HepG2 (cell line): ENCODE results near the gene TULP4. TPM values are rescaled to one million over a fixed set of nuclear protein-coding genes. Genes with fewer than 3 reads are reported as not detected.

ENCODE experiments used
- ATAC-seq: fragments of 200-7000 bp; cut with Tn5 transposase; 3 replicates; pipeline ENCODE4 v1.9.1; 2020; ENCODE audit warnings: mild to moderate bottlenecking, moderate library complexity
- BruUV-seq: library from RNA; stranded (reverse); fragments of 400-500 nt; replicated peaks from 2 replicates; lab custom pipeline; 2021; lab: Mats Ljungman, UMichigan
- CTCF ChIA-PET: fragments of 300-600 bp; formaldehyde crosslinking; extraction: SDS; loops from one replicate; lab custom pipeline; 2021; ENCODE audit warnings: low total read pairs, inconsistent platforms, low intra/inter-chr PET ratio; lab: Yijun Ruan, JAX
- POLR2A ChIA-PET: fragments of 350-600 bp; sonication (Branson Sonifier 250); formaldehyde crosslinking; loops from one replicate; lab custom pipeline; 2020; ENCODE audit warnings: antibody characterized with exemption, inconsistent platforms; lab: Yijun Ruan, JAX
- DNase-seq: peaks from one replicate; pipeline ENCODE4 v3.0.0-alpha.2; 2015; ENCODE audit warnings: low spot score
- FAIRE-seq: peaks from 3 replicates; lab custom pipeline; 2011; peaks lifted over from hg19 to GRCh38; lab: Jason Lieb, UNC
- H2AFZ ChIP-seq: one replicate; pipeline ENCODE4 v1.6.1; 2011; ENCODE audit warnings: low read length, inconsistent platforms
- H3K27ac ChIP-seq: fragments of 300-600 bp; 3 replicates; pipeline ENCODE4 v1.8.0; 2011; ENCODE audit warnings: mixed run types, mild to moderate bottlenecking, mixed read lengths, low read length, inconsistent platforms; ENCODE audit not compliant: insufficient read depth; ENCODE audit errors: extremely low read length
- H3K27me3 ChIP-seq, 2 experiments: fragments of 200-600 bp in 1 of 2; 2 replicates in 1 of 2; 3 replicates in 1 of 2; pipeline versions ENCODE4 v1.6.0 to v1.8.0; 2011; ENCODE audit warnings: low read length in 2 of 2, mild to moderate bottlenecking in 2 of 2, moderate library complexity in 2 of 2, inconsistent platforms in 1 of 2; ENCODE audit not compliant: insufficient read depth in 2 of 2, control insufficient read depth in 1 of 2
- H3K36me3 ChIP-seq, 2 experiments: fragments of 200-600 bp in 1 of 2; replicated peaks in 1 of 2; 2 replicates in 1 of 2; 3 replicates in 1 of 2; pipeline versions ENCODE4 v1.5.1 to v1.8.0; 2011; ENCODE audit warnings: low read length in 2 of 2, inconsistent platforms in 1 of 2; ENCODE audit not compliant: insufficient read depth in 2 of 2, control insufficient read depth in 1 of 2
- H3K4me1 ChIP-seq: 2 replicates; pipeline ENCODE4 v1.5.1; 2012; ENCODE audit warnings: low read length, inconsistent platforms; ENCODE audit not compliant: insufficient read depth
- H3K4me2 ChIP-seq: 2 replicates; pipeline ENCODE4 v1.6.0; 2011; ENCODE audit warnings: low read depth, low read length, inconsistent platforms
- H3K4me3 ChIP-seq, 3 experiments: fragments of 200-600 bp in 1 of 3; sonication (generic), shearing (Covaris generic) in 1 of 3; replicated peaks in 1 of 3; 2 replicates each; pipeline ENCODE4 v1.5.1; 2011 to 2016; ENCODE audit warnings: low read length in 3 of 3, inconsistent platforms in 2 of 3, low read depth in 2 of 3, mild to moderate bottlenecking in 2 of 3, control low read depth in 1 of 3, mixed read lengths in 1 of 3; ENCODE audit not compliant: insufficient read depth in 1 of 3
- H3K79me2 ChIP-seq: one replicate; pipeline ENCODE4 v1.6.1; 2011; ENCODE audit warnings: low read length, inconsistent platforms; ENCODE audit not compliant: insufficient read depth
- H3K9ac ChIP-seq: 2 replicates; pipeline ENCODE4 v1.6.0; 2011; ENCODE audit warnings: mild to moderate bottlenecking, low read depth, low read length, inconsistent platforms; ENCODE audit not compliant: insufficient read depth
- H3K9me3 ChIP-seq: 2 replicates; pipeline ENCODE4 v1.5.1; 2012; ENCODE audit warnings: mild to moderate bottlenecking, low read length
- H4K20me1 ChIP-seq: 2 replicates; pipeline ENCODE4 v1.6.0; 2011; ENCODE audit warnings: inconsistent platforms, mild to moderate bottlenecking, low read length, moderate library complexity; ENCODE audit not compliant: insufficient read depth
- ATF4 ChIP-seq, 2 experiments: fragments of 450-650 bp in 1 of 2; sonication (generic) in 1 of 2; formaldehyde crosslinking; IDR thresholded peaks; 2 replicates each; pipeline versions ENCODE4 v1.5.0 to v1.8.0; 2020 to 2022; ENCODE audit warnings: mild to moderate bottlenecking in 1 of 2, missing genetic modification reagents in 1 of 2
- ATF7 ChIP-seq, 2 experiments: fragments of 450-650 bp in 1 of 2; sonication (generic) in 1 of 2; formaldehyde crosslinking in 1 of 2; IDR thresholded peaks; 2 replicates each; pipeline versions ENCODE4 v1.4.0 to v1.6.1; 2016 to 2020; ENCODE audit warnings: antibody characterized with exemption in 1 of 2, mild to moderate bottlenecking in 1 of 2, missing genetic modification reagents in 1 of 2
- BHLHE40 ChIP-seq: IDR thresholded peaks from 2 replicates; pipeline ENCODE4 v1.6.1; 2011; ENCODE audit warnings: low read length, improper control_type of control experiment
- CC2D1A ChIP-seq: sonication (generic); formaldehyde crosslinking; IDR thresholded peaks from 2 replicates; pipeline ENCODE4 v1.8.1; 2023; ENCODE audit warnings: mild to moderate bottlenecking, missing genetic modification reagents
- CREB1 ChIP-seq, 2 experiments: fragments of 450-650 bp in 1 of 2; IDR thresholded peaks; 2 replicates each; pipeline ENCODE4 v1.6.1; 2016 to 2017; ENCODE audit warnings: control low read depth in 1 of 2, mild to moderate bottlenecking in 1 of 2, missing compliant biosample characterization in 1 of 2, missing genetic modification characterization in 1 of 2
- DPF2 ChIP-seq: sonication (generic); formaldehyde crosslinking; IDR thresholded peaks from 2 replicates; pipeline ENCODE4 v1.4.0; 2020; ENCODE audit warnings: mild to moderate bottlenecking, low read depth, missing genetic modification reagents, borderline replicate concordance
- E2F1 ChIP-seq: sonication (generic); formaldehyde crosslinking; IDR thresholded peaks from 2 replicates; pipeline ENCODE4 v1.5.0; 2020; ENCODE audit warnings: missing genetic modification reagents
- ETV5 ChIP-seq: IDR thresholded peaks from 2 replicates; pipeline ENCODE4 v1.6.1; 2018; ENCODE audit warnings: missing biosample characterization, missing genetic modification reagents, inconsistent platforms, borderline replicate concordance
- GATAD1 ChIP-seq: IDR thresholded peaks from 2 replicates; pipeline ENCODE4 v1.6.1; 2016; ENCODE audit warnings: missing genetic modification reagents, missing compliant biosample characterization
- HNRNPK ChIP-seq: fragments of 200-400 bp; formaldehyde crosslinking; IDR thresholded peaks from 2 replicates; pipeline ENCODE4 v1.6.1; 2018; ENCODE audit warnings: low read length, low read depth, moderate library complexity, mild to moderate bottlenecking; ENCODE audit not compliant: poor library complexity, severe bottlenecking
- IKZF4 ChIP-seq: sonication (generic); formaldehyde crosslinking; IDR thresholded peaks from 2 replicates; pipeline ENCODE4 v1.5.1; 2020; ENCODE audit warnings: borderline replicate concordance, mild to moderate bottlenecking, low read depth, missing genetic modification reagents; ENCODE audit errors: not compliant biosample characterization
- KDM6A ChIP-seq: IDR thresholded peaks from 2 replicates; pipeline ENCODE4 v1.6.1; 2016; ENCODE audit warnings: low read depth
- MAX ChIP-seq: IDR thresholded peaks from 2 replicates; pipeline ENCODE4 v1.6.1; 2012; ENCODE audit warnings: inconsistent platforms
- MIER3 ChIP-seq: IDR thresholded peaks from 2 replicates; pipeline ENCODE4 v1.6.1; 2016; ENCODE audit warnings: missing compliant biosample characterization, borderline replicate concordance
- NCOA2 ChIP-seq: sonication (generic); formaldehyde crosslinking; IDR thresholded peaks from 2 replicates; pipeline ENCODE4 v1.8.0; 2022; ENCODE audit warnings: inconsistent platforms
- TEAD3 ChIP-seq: optimal IDR thresholded peaks from 2 replicates; pipeline ENCODE3; 2016; ENCODE audit warnings: borderline replicate concordance
- ZBTB20 ChIP-seq: sonication (generic); formaldehyde crosslinking; IDR thresholded peaks from 2 replicates; pipeline ENCODE4 v1.8.1; 2023; ENCODE audit warnings: missing genetic modification reagents, low read depth, mild to moderate bottlenecking, borderline replicate concordance
- ZMYM3 ChIP-seq: sonication (generic); formaldehyde crosslinking; IDR thresholded peaks from 2 replicates; pipeline ENCODE4 v1.5.1; 2020; ENCODE audit warnings: mild to moderate bottlenecking, missing genetic modification reagents
- ZNF329 ChIP-seq: sonication (generic); formaldehyde crosslinking; IDR thresholded peaks from 2 replicates; pipeline ENCODE4 v1.9.0; 2021; ENCODE audit warnings: low read depth, mild to moderate bottlenecking, missing genetic modification reagents
- ZNF337 ChIP-seq: sonication (generic); formaldehyde crosslinking; IDR thresholded peaks from 2 replicates; pipeline ENCODE4 v1.5.1; 2020; ENCODE audit warnings: missing genetic modification reagents, low read depth, mild to moderate bottlenecking, borderline replicate concordance
- ZNF343 ChIP-seq: sonication (generic); formaldehyde crosslinking; IDR thresholded peaks from 2 replicates; pipeline ENCODE4 v1.4.0; 2020; ENCODE audit warnings: mild to moderate bottlenecking, missing genetic modification reagents
- WGBS: methylation state at CpG from one replicate; pipeline ENCODE4 v1.1.6; 2017; ENCODE audit warnings: low lambda C conversion rate; 5-methylcytosine and 5-hydroxymethylcytosine counted together
- in situ Hi-C: cut with HindIII; loops from 2 replicates; pipeline ENCODE4 v1.10.0; 2017; ENCODE audit warnings: low pct_unique_long_range_greater_than_20kb; ENCODE audit not compliant: extremely low pct_ligation_motif_present
- intact Hi-C: fragments of 100-400 bp; cut with micrococcal nuclease; formaldehyde crosslinking; loops from one replicate; pipeline ENCODE4 v1.10.0; 2022; ENCODE audit not compliant: unreplicated experiment
- polyA plus RNA-seq, 8 experiments: library from polyadenylated mRNA; depleted of rRNA in 3 of 8; stranded (reverse) in 7 of 8; unstranded in 1 of 8; fragments of >200 nt; fragmentation: Illumina TruSeq in 4 of 8; extraction: Trizol in 4 of 8; gene quantifications; 2 replicates each; pipeline versions ENCODE4 v1.2.1 to v1.2.3, GENCODE V29; 2011 to 2016; ENCODE audit warnings: low read depth in 4 of 8, missing spikeins in 1 of 8, mixed read lengths in 1 of 8; ENCODE audit not compliant: insufficient read depth in 1 of 8
- total RNA-seq, 5 experiments: library from RNA; depleted of rRNA; stranded (reverse); fragments of >200 nt; fragmentation: Illumina TruSeq; extraction: Trizol; gene quantifications; 2 replicates each; pipeline ENCODE4 v1.2.3, GENCODE V29; 2016; ENCODE audit warnings: low read depth in 1 of 5

TULP4 gene
- total and polyA plus RNA-seq, 2 of the 13 experiments (the other 11 are each of a cell fraction or from before 2014, with no cell fraction given) = 21.1 to 122 TPM

GRCh38 chr6:158381214-158381613 is 68.9 kb downstream of the TULP4 start (continued):
- TF ChIP-seq E2F1 (CRISPR knock-in tag) (no peak), DPF2 (CRISPR knock-in tag) (no peak), ZNF343 (no peak)

- intact Hi-C loops = loop anchor here (10.0 kb wide), 1 partner anchor 58 kb away; no protein-coding TSS in a partner anchor
- 97% methylated on average over 1 of the region's 1 CpG for WGBS
- POLR2A ChIA-PET = no interaction called here
- TF ChIP-seq CC2D1A (CRISPR knock-in tag) = no peak
- TF ChIP-seq ETV5 (CRISPR knock-in tag) = no peak
- TF ChIP-seq MAX = no peak
- no peak for TF ChIP-seq HNRNPK
- no peak for TF ChIP-seq GATAD1 (CRISPR knock-in tag)
- TF ChIP-seq ZMYM3 (CRISPR knock-in tag) = no peak
- no peak for TF ChIP-seq MIER3
- TF ChIP-seq KDM6A (CRISPR knock-in tag) = no peak
- TF ChIP-seq ATF7 (IDR thresholded peaks at IDR 0.05) = no peak
- TF ChIP-seq ATF7 (CRISPR knock-in tag; IDR thresholded peaks at IDR 0.05) = no peak
- no peak for TF ChIP-seq NCOA2 (CRISPR knock-in tag)
- no peak for TF ChIP-seq ATF4 (CRISPR knock-in tag; IDR thresholded peaks at IDR 0.05)
- no peak for TF ChIP-seq ZNF329
- TF ChIP-seq BHLHE40 = no peak
- no peak for TF ChIP-seq ZBTB20 (CRISPR knock-in tag)
- TF ChIP-seq TEAD3 (CRISPR knock-in tag) = no peak
- TF ChIP-seq ZNF337 (CRISPR knock-in tag) = no peak
- no peak for TF ChIP-seq IKZF4
- TF ChIP-seq CREB1 (IDR thresholded peaks at IDR 0.05) = no peak
- TF ChIP-seq CREB1 (CRISPR knock-in tag; IDR thresholded peaks at IDR 0.05) = no peak
Observed at GRCh38 chr6:158382491-158382890, 70.2 kb downstream of the TULP4 start.

More at GRCh38 chr6:158382491-158382890, 70.2 kb downstream of the TULP4 start:
- FAIRE-seq (no peak), ATAC-seq (no peak), DNase-seq (no peak)
- Histone ChIP-seq H3K4me3 (no peak overlapping the region), H3K27me3 (no peaks in the 10 kb centered on the region), H3K27ac (no peak overlapping the region), H2AFZ (no peak overlapping the region), H3K4me2 (no peak overlapping the region), H3K9me3 (no peaks in the 10 kb centered on the region), H3K36me3 (peaks cover 0 to 1% of the 10 kb centered on the region in 2 experiments; a peak in 2 of 5 replicates), H4K20me1 (0 out of 2 replicates have a peak, but pooled peaks cover 3% of the 10 kb centered on the region), H3K79me2 (peaks cover 19% of the 10 kb centered on the region), H3K9ac (no peak overlapping the region), H3K4me1 (peaks cover 11% of the 10 kb centered on the region; the same call in 1 of the 2 replicates)
- CTCF ChIA-PET = no interaction called here
- in situ Hi-C loops = no loop called here
- no TSS peak for BruUV-seq
